GM21528 (cell line): ENCODE data around the gene MS4A3.
"Not testable (repeated sequence)": the region's sequence is repeated elsewhere in the genome, so short reads cannot be mapped to it uniquely, and the experiment has no call there.

Source experiments
- ATAC-seq: cut with Tn5 transposase; IDR thresholded peaks from one replicate; pipeline ENCODE4 v1.9.1; 2021; ENCODE audit warnings: mild to moderate bottlenecking, moderate library complexity; ENCODE audit not compliant: unreplicated experiment, low FRiP score

The MS4A3 gene

DNA sequence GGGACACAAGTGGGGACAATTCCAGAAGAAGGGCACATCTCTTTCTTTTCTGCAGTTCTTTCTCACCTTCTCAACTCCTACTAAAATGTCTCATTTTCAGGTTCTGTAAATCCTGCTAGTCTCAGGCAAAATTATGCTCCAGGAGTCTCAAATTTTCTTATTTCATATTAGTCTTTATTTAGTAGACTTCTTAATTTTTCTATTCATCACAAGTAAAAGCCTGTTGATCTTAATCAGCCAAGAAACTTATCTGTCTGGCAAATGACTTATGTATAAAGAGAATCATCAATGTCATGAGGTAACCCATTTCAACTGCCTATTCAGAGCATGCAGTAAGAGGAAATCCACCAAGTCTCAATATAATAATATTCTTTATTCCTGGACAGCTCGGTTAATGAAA lies 31.9 kb downstream of the MS4A3 start, which contains the start of gene MS4A2:
MS4A2 (plus strand) TSS at position 301 of the 400 bp plus-strand sequence. CDS start 102 bp downstream, outside the sequence.
- no peak for ATAC-seq

- ATAC-seq: no peak
Measured at GRCh38 chr11:60095477-60096120, 39.1 kb downstream of the MS4A3 start.

DNA sequence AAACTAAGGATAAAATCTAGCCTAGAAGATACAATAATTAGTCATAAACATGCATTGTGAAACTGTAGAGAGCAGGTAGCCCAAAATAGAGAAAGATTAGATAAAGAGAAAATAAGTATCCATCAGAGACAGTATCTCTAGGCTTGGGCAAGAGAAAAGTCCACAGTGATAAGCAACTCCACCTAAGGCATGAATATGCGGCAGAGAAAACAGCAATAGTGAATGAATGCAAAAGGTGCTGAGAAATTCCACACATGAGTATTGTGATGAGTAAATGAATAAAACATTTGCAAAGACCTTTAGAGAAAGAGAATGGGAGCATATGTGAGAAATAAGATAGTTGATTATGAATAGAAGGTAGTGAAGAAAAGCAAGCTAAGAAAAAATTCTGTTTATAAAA lies 40.7 kb downstream of the MS4A3 start:
- no peak for ATAC-seq

DNA sequence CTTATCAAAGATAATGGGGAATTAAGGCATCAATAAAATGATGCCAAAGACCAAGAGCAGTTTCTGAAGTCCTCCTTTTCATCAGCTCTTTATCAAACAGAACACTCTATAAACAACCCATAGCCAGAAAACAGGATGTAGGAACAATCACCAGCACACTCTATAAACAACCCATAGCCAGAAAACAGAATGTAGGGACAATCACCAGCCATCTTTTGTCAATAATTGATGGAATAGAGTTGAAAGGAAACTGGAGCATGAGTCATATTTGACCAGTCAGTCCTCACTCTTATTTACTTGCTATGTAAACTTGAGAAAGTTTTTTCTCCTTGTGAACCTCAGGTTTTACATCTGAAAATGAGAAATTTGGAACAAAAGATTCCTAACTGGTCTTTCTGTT lies 42.0 kb downstream of the MS4A3 start:
- no peak for ATAC-seq

DNA sequence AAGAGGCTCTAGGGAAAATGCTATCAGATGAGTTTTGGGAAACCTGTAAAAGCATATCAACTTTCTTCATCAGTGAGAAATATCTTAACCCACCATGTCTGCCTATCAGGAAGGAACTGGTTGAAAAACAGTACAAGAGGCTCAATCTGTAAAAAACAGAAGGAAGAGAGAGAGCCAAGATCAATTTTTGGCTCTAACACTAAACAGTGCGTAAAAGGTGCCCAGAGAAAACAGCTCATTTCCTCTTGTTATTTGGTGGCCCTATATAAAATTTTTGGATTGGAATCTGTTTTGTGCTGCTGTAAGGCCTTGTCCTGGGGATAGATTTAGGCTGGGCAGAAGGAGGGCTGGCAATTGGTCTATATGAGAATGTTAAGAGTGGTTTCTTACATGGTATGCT lies 44.1 kb downstream of the MS4A3 start:
- no peak for ATAC-seq

DNA sequence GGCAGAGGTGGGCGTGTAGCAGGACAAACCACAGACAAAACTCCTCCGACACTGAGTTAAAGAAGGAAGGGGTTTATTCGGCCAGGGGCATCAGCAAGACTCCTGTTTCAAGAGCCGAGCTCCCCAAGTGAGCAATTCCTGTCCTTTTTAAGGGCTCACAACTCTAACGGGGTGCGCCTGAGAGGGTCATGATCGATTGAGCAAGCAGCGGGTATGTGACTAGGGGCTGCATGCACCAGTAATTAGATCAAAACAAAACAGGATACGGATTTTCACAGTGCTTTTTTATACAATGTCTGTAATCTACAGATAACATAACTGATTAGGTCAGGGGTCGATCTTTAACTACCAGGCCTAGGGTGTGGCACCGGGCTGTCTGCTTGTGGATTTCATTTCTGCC lies 44.9 kb downstream of the MS4A3 start:
- ATAC-seq: not testable (repeated sequence)

- ATAC-seq: not testable (repeated sequence)
Measured at GRCh38 chr11:60104471-60105115, 48.1 kb downstream of the MS4A3 start.

DNA sequence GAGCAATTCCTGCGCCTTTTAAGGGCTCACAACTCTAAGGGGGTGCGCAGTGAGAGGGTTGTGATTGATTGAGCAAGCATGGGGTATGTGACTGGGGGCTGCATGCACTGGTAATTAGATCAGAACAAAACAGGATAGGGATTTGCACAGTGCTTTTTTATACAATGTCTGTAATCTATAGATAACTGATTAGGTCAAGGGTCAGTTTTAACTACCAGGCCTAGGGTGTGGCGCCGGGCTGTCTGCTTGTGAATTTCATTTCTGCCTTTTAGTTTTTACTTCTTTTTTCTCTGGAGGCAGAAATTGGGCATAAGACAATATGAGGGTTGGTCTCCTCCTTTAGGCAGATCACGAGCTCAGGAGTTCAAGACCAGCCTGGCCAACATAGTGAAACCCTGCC lies 52.2 kb downstream of the MS4A3 start:
- not testable (repeated sequence) for ATAC-seq

DNA sequence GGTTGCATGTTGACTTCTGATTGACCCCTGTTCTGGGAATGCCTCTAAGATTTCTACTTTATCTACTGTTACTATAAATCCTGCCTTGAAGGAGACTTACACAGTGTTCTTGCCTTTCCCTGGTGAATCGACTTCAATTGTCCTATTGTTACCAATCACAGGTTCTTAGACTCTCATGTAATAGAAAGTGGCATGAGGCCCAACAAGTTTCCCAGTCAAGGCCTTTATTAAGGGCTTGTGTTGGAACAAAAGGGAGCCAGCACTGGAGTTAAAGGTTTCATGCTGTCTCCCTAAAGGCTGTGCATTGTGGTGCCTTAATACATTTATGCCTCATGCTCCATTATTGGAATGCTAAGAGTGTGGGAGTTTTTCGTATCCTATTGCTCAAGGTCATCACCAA lies 55.3 kb downstream of the MS4A3 start:
- ATAC-seq: no peak

DNA sequence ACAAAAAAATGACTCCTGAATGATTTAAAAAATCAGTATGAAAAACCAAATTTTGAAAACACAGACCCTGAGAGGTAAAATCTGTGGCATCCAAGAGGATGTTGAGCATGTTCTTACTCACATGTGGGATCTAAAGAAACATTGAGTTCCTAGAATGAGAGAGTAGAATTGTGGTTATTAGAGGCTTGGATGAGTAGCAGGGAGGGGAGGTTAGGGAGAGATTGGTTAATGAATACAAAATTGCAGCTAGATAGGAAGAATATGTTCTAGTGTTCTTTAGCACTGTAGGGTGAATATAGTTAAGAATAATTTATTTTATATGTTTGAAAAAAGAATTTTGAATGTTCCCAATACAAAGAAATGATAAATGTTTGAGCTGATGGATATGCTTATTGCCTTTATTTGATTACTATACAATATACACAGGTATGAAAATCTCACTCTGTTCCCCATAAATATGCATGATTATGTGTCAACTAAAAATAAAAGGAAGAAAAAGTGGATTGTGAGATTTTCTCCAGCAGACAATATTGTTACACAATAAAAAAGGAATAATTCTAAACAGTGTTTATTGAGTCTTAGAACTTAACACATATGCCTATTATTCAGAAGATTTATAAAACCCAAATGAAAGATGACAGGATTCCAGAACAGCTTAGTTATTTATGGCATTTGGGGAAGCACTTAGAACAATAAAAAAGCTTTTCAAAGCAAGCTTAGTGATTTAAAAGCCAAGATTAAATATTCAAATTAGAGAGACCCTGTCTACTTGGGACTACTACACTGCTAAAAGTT lies 60.7 kb downstream of the MS4A3 start:
- ATAC-seq: no peak

GRCh38 chr11:60118338-60118737 lies 61.9 kb downstream of the MS4A3 start:
- no peak for ATAC-seq

GRCh38 chr11:60119710-60120109 lies 63.2 kb downstream of the MS4A3 start:
- no peak for ATAC-seq
